Non-pigmented ciliary epithelial cell (primary cell): ENCODE measurements around the gene VSTM4.

Source experiments
- DNase-seq: peaks from one replicate; pipeline ENCODE4 v3.0.0-alpha.2; 2010; ENCODE audit warnings: low read depth

The VSTM4 gene

GRCh38 chr10:49040601-49041000, 74.7 kb downstream of the VSTM4 start:
- DNase-seq: no peak

- DNase-seq: no peak
These were observed 75.9 kb downstream of the VSTM4 start for GRCh38 chr10:49039409-49039808.

GRCh38 chr10:49038711-49039110, 76.6 kb downstream of the VSTM4 start:
- no peak for DNase-seq

GRCh38 chr10:49037187-49037586, 78.1 kb downstream of the VSTM4 start:
- DNase-seq: peak; percentile 17

- no peak for DNase-seq
These were observed 78.7 kb downstream of the VSTM4 start for GRCh38 chr10:49036638-49037037.

- DNase-seq: no peak
These were observed 79.4 kb downstream of the VSTM4 start for GRCh38 chr10:49035920-49036319.

GRCh38 chr10:49034925-49035324, 80.4 kb downstream of the VSTM4 start:
- no peak for DNase-seq

- DNase-seq: no peak
These were observed 81.4 kb downstream of the VSTM4 start for GRCh38 chr10:49033939-49034338.

- no peak for DNase-seq
These were observed 85.7 kb downstream of the VSTM4 start for GRCh38 chr10:49029666-49030065.

- no peak for DNase-seq
These were observed 86.7 kb downstream of the VSTM4 start for GRCh38 chr10:49028639-49029038.

GRCh38 chr10:49025347-49025983, 89.9 kb downstream of the VSTM4 start:
- no peak for DNase-seq

GRCh38 chr10:49024484-49024883, 90.8 kb downstream of the VSTM4 start:
- DNase-seq: no peak

GRCh38 chr10:49023752-49024151, 91.6 kb downstream of the VSTM4 start:
- no peak for DNase-seq

GRCh38 chr10:49023071-49023470, 92.3 kb downstream of the VSTM4 start:
- no peak for DNase-seq

GRCh38 chr10:49021685-49022084, 93.6 kb downstream of the VSTM4 start:
- DNase-seq: no peak

- no peak for DNase-seq
These were observed 99.6 kb downstream of the VSTM4 start for GRCh38 chr10:49015700-49016099.

- no peak for DNase-seq
These were observed 102.7 kb downstream of the VSTM4 start for GRCh38 chr10:49012603-49013002.

- no peak for DNase-seq
These were observed 103.6 kb downstream of the VSTM4 start for GRCh38 chr10:49011756-49012155.

GRCh38 chr10:49010865-49011264, 104.5 kb downstream of the VSTM4 start:
- no peak for DNase-seq

GRCh38 chr10:49010295-49010694, 105.0 kb downstream of the VSTM4 start:
- DNase-seq: no peak

- no peak for DNase-seq
These were observed 105.9 kb downstream of the VSTM4 start for GRCh38 chr10:49009199-49009979.

GRCh38 chr10:49008505-49009198, 106.7 kb downstream of the VSTM4 start:
- DNase-seq: no peak

GRCh38 chr10:49008091-49008490, 107.2 kb downstream of the VSTM4 start:
- DNase-seq: no peak
